Endometrial microvascular endothelial cells (primary cell): ENCODE results near the gene HIP1. TPM values are rescaled to one million over a fixed set of nuclear protein-coding genes. Genes with fewer than 3 reads are reported as not detected.
"Not testable (repeated sequence)": the region's sequence is repeated elsewhere in the genome, so short reads cannot be mapped to it uniquely, and the experiment has no call there.

Experiments
- in situ Hi-C: cut with HindIII; loops from 2 replicates; pipeline ENCODE4 v1.10.0; 2017; ENCODE audit warnings: low sequenced_read_pairs, low pct_unique_long_range_greater_than_20kb; ENCODE audit errors: inconsistent ontology term
- total RNA-seq: library from RNA; depleted of rRNA; stranded (reverse); fragments of >200 nt; gene quantifications from one replicate; pipeline ENCODE4 v1.2.3, GENCODE V29; 2015; ENCODE audit errors: inconsistent ontology term

The HIP1 gene
- total RNA-seq, 1 donor from 2014 or later = 31.8 TPM

DNA sequence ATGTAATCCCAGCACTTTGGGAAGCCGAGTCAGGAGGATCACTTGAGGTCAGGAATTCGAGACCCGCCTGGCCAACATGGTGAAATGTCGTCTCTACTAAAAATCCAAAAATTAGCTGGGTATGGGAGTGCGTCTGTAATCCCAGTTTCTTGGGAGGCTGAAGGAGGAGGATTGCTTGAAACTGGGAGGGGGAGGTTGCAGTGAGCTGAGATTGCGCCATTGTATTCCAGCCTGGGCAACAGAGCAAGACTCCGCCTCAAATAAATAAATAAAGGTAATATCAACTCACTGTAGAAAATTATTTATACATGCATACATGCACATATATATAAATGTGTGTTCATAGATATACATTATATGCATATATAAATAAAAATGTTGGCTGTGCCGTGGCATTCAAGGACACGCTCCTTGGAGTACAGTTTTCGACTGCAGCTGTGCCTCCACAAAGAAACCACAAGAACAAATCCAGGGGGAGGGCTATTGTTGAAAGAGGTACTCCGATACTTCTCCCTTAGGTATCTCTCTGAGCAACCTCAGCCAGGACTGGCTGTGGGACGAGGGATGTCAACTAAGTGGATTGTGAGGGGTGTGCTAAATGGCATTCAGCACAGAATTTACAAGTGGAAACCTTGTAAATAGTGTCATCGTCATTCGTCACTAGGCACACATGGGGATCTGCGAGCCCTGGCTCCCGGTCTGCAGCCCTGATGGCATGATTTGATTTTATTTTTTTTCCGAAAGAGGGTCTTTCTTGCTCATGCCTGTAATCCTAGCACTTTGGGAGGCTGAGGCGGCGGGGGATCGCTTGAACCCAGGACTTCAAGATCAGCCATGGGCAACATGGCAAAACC is 49.3 kb downstream of the HIP1 start:
- in situ Hi-C loops = no loop called here

DNA sequence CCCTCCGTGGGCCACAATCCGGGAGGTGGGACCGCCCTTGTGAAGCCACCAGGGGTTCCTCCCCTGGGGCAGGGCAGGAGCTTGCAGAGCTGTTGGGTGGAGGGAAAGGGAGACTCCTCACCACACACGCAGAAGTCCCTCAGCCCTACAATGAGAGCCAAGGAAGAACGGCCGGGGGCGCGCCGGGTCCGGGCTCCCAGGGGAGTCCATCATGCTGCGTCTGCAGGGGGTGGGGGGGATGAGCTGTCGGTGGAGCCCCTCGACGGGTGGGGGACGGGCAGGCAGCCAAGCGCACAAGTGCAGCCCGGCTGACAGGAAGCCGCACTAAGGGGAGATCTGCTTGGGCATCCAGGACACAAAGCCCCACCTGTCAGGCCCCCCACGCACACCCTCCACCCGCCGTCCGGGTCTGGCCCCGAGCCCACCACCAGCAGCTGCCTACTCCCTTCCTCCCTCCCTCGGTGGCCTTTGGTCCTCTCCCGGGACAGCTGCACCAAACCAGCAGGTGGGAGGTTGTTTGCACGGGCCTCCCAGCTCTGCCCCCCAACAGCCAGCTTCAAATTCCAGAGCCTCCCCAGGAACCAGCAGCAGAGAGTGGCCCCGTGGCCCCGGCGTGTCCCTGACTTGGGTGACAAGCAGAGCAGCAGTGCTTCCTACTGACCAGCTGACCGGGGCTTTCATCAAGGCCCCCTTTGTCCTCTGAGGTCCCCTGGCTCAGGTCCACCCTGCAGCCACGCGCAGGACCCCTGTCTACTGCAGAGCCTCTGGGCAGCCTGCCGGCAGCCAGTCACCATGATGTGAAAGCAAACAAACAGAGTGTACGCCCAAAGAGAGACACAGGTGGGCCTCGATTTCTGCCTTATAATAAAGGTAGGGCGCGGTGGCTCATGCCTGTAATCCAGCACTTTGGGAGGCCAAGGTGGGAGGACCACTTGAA is 50.3 kb downstream of the HIP1 start:
- in situ Hi-C loops = no loop called here

DNA sequence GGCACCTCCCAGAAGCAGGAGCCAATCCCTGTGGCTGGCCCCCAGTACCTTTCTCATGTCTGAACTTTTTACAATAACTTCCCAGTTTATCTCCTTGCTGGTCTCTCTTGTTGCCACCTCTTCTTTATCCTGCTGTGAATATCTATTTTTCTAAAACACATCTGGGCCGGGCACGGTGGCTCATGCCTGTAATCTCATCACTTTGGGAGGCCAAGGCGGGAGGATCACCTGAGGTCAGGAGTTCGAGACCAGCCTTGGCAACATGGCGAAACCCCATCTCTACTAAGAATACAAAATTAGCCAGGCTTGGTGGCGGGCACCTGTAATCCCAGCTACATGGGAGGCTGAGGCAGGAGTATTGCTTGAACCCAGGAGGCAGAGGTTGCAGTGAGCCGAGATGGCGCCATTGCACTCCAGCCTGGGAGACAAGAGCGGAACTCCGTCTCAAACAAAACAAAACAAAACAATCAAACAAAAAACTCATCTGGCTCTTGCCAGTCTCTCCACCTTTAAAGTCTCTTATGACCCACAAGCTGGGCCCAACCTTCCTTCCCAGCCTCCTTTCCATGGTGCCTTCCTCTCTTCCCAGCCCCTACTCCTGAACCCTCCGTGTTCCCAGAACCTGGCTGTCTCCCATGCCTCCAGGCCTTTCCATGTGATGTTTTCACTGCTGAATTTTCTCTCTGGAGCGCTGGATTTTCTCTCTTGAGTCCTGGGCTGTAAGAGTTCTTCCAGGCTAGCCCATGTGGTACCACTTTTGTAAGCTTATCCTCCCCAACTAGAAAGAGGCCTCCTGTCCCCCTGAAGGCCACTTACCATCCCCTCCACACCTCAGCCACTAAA is 51.3 kb downstream of the HIP1 start:
- in situ Hi-C loops = no loop called here

DNA sequence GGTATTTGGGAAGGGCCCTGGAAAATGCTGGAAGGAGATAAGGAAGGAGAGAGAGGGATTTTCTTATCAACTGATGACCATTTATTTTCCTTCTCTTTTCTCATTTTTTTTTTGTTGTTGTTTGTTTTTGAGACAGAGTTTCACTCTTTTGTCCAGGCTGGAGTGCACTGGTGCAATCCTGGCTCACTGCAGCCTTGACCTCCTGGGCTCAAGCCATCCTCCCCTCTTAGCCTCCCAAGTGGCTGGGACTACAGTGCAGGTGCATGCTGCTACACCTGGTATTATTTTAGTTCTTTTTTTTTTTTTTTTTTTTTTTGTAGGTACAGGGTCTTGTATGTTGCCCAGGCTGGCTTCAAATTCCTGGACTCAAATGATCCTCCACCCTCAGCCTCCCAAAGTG is 52.2 kb downstream of the HIP1 start:
- in situ Hi-C loops = no loop called here

DNA sequence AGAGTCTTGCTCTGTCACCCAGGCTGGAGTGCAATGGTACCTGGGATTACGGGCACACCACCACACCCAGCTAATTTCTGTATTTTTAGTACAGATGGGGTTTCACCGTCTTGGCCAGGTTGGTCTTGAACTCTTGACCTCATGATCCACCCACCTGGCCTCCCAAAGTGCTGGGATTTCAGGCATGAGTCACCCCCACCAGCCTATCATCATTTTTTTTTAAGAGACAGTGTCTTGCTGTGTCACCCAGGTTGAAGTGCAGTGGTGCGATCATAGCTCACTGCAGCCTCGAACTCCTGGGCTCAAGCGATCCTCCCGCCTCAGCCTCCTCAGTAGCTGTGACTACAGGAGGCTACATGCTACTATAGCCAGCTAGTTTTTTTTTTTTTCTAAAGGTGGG is 56.7 kb downstream of the HIP1 start:
- in situ Hi-C loops = not testable (repeated sequence)

DNA sequence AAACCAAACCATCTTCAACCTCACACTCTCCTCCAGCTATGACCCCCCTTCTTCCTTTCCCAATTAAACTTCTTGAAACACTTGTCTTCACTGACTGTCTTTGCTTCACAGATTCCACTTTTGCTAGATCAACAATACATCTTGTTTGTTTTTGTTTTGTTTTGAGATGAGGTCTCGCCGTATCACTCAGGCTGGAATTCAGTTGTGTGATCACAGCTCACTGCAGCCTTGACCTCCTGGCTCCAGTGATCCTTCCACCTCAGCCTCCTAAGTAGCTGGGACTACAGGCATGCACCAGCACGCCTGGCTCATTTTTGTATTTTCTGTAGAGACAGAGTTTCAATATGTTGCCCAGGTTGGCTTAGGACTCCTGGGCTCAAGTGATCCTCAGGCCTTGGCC is 59.7 kb downstream of the HIP1 start:
- in situ Hi-C loops = no loop called here

DNA sequence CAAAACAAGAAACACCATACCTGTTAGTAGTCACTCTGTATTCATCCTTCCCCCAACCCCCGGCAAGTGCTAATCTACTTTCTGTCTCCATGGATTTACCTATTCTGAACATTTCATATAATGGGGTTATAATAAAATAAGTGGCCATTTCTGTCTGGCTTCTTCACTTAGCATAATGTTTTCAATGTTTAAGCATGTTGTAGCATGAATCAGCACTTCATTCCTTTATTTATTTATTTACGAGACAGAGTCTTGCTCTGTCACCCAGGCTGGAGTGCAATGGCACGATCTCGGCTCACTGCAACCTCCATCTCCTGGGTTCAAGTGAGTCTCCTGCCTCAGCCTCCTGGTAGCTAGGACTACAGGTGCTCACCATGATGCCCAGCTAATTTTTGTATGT is 69.2 kb downstream of the HIP1 start:
- in situ Hi-C loops = no loop called here

DNA sequence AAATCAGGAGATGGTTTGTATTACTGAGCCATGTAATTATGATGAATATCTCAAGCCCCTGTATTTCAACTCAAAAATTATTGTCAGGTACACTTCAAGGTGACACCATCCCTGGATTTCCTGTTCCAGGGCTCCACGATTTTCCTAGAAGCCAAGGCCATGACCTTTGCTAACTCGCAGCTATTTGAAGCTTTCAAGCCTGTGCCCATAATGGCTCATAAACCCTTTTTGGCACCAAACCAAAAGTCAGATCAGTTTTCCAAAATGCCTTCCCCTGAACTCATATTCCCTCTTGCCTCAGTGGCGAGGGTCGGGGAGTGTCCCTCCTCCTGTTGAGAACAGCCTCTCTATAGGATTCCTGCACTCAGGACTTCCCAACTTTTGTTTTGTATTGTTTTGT is 70.8 kb downstream of the HIP1 start:
- in situ Hi-C loops = no loop called here

DNA sequence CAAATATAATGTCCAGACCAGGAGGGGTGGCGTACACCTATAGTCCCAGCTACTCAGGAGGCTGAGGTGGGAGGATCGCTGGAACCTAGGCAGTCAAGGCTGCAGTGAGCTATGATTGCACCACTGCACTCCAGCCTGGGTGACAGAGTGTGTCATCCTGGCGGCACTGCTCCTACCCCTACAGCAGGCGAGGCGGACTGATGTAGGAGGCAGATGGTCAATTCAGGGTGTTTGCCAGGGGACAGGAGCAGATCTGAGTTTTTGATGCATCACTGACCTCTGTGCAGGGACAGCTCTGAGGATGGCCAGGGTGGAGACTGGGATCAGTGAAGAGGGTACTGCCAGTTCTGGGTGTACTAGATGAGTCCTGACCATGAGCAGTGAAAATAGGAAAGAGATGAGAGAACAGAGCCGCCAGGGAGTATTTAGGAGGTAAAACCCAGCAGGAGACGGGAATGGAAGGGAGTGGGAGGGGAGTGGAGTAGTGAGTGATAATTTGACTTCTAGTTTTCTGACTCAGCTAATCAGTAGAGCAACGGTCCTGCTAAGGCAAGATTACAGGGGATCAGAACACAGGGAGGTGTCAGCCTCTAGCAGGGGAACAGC is 75.3 kb downstream of the HIP1 start:
- in situ Hi-C loops = no loop called here

DNA sequence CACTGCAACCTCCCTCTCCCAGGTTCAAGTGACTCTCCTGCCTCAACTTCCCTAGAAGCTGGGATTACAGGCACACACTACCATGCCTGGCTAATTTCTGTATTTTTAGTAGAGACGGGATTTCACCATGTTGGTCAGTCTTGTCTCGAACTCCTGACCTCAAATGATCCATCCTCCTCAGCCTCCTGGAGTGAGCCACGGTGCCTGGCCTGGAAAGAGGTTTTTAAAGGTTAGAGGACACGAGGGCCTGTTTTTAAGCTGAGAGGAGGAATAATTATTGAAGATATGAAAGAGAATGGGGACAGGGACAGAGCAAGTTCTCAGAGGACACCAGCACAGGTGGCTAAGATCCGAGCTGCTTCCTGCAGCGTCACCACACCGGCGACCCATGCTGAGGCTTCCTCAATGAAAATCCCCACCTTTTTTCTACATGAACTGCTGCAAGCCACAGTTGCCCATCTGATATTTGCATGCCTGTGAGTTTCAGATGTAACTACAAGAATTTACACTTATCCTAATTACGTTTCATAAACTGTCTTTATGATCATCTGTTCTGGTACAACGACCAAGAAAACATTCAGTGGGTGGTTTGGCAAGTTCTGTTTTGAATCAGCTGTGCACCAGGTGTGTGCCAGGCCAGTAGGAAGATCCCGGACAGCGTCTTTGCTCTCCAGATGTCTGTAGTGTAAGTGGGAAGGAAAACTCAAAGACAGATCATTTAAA is 76.0 kb downstream of the HIP1 start:
- in situ Hi-C loops = no loop called here

DNA sequence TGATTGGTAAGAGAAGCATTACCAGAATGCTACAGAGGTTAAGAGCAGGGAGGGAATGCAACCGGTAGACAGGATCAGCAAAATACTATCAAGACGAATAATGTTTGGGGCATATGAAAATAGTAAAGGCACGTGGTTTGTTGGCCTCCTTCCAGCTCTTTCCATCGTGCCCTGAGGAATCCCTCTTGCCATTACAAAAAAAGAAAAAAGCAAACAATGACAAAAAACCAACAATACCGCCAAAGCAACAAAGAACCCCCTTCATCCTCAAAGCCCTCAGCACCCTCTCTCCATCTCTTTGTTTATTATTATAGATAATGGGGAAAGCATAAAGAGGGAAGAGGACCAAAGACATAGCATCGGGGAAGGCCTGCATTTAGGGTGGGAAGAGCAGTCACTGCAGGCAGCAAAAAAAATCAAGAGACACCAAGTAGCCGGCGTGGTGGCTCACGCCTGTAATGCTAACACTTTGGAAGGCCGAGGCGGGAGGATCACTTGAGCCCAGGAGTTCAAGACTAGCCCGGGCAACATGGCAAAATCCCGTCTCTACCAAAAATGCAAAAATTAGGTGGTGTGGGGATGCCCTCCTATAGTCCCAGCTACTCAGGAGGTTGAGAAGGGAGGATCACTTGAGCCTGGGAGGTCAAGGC is 78.0 kb downstream of the HIP1 start:
- in situ Hi-C loops = no loop called here

DNA sequence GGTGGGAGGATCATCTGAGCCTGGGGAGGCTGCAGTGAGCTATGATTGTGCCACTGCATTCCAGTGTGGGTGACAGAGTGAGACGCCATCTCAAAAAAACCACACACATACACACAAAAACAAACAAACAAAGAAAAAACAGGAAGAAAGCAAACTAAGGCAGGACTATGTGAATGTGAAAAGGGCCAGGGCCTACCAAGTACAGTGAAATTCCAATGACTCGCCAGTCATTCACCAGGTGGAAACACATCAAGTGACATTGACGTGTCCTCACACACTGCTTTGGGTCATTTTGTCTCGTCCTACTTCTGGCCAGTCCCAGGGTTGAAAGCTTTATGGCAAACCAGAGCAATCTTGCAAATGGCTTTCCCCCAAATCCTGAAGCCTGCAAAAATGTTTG is 79.9 kb downstream of the HIP1 start:
- in situ Hi-C loops = no loop called here

DNA sequence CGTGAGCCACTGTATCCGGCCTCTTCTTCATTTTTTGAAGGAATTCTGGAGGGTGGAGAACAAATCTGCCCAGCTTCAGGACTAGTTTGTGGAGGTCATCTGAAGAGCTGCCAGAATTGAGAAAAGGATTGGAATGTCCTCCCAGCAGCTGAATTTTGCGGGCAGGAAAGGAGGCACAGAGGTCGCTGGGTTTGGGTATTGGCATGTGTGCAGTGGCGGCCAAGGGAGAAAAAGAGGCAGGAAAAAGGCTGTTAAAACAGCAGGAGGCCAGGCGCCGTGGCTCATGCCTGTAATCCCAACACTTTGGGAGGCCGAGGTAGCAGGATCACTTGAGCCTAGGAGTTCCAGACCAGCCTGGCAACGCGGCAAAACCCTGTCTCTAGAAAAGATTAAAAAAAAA is 80.4 kb downstream of the HIP1 start:
- in situ Hi-C loops = no loop called here

DNA sequence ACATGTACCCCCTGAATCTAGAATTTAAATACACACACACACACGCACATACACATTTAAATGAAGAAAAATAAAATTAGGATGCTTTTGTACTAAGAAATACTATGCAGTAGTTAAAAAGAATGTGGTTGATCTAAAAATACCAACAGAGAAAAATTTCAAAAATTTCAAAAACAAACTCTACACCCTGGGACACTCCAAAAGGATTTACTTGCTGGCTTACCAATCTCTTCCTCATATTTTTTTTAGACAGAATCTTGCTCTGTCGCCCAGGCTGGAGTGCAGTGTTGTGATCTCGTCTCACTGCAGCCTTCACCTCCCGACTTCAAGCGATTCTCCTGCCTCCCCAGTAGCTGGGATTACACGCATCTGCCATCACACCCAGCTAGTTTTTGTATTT is 80.9 kb downstream of the HIP1 start:
- in situ Hi-C loops = no loop called here

DNA sequence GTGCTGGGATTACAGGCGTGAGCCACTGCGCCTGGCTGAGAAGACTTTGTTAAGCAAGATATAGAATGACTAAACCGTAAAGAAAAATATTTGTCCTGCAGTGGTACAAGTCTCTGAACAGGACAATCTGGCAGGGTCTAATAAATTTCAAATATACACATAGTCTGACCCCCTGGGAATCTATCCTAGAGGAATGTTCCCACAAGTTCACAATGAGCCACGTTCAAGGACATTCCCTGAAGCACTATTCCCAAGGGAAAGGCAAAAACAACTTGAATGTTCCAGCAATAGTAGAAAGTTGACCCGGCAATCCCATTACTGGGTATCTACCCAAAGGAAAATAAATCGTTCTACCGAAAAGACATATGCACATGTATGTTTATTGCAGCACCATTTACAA is 82.0 kb downstream of the HIP1 start:
- in situ Hi-C loops = no loop called here

DNA sequence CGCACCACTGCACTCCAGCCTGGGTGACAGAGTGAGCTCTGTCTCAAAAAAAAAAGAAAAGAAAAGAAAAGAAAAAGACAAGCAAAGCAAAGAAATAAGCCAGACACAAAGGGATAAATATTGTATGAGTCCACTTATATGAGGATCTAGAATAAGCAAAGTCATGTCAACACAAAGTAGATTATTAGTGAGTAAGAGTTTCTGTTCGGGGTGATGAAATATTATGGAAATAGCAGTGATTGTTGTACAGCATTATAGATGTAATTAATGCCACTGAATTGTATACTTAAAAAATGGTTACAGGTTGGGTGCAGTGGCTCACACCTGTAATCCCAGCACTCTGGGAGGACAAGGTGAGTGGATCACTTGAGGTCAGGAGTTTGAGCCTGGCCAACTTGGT is 83.2 kb downstream of the HIP1 start:
- in situ Hi-C loops = no loop called here

DNA sequence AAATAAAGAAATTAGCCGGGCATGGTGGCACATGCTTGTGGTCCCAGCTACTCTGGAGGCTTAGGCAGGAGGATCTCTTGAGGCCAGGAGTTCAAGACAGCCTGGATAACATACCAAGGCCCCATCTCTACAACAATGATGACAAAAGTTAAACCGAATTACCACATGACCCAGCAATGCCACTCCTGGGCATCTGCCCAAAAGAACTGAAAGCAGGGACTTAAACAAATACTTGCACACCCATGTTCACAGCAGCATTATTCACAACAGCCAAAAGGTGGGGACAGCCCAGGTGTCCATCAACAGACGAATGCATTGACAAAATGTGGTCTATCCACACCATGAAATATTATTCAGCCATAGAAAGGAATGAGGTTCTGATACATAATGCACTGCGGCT is 83.9 kb downstream of the HIP1 start:
- in situ Hi-C loops = no loop called here

DNA sequence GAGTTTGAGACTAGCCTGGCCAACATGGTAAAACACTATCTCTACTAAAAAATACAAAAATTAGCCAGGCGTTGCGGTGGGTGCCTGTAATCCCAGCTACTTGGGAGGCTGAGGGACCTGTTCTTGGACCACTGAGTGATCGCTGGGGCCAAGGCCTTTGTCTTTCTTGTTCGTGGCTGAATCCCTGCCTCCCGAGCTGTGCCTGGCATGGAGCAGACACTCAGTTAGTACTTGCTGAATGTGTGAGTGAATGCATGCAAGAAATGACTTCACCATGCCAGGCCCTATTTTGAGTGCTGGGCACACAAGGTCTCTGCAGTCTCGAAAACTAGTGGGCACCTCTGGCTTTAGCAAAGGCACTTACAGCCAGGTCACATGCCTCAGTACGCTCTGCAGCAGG is 85.1 kb downstream of the HIP1 start:
- in situ Hi-C loops = no loop called here
